Neural progenitor cell (in vitro differentiated cells): ENCODE measurements around the gene HDAC4. TPM values are rescaled to one million over a fixed set of nuclear protein-coding genes. Genes with fewer than 3 reads are reported as not detected.

Source experiments
- DNase-seq: peaks from one replicate; pipeline ENCODE4 v3.0.0-alpha.2; 2016; ENCODE audit warnings: low spot score
- H2AFZ ChIP-seq: fragments of 200-600 bp; sonication (generic); replicated peaks from 2 replicates; pipeline ENCODE4 v1.6.1; 2016; ENCODE audit warnings: antibody characterized with exemption
- H3F3A ChIP-seq: fragments of 200-600 bp; sonication (generic); 2 replicates; pipeline ENCODE4 v1.6.1; 2016; ENCODE audit warnings: antibody characterized with exemption, low read depth
- H3K27ac ChIP-seq: fragments of 200-600 bp; sonication (generic); 2 replicates; pipeline ENCODE4 v1.5.1; 2016; ENCODE audit warnings: mild to moderate bottlenecking
- H3K27me3 ChIP-seq: fragments of 200-600 bp; sonication (generic); 2 replicates; pipeline ENCODE4 v1.6.1; 2016; ENCODE audit warnings: mild to moderate bottlenecking, moderate library complexity
- H3K36me3 ChIP-seq: fragments of 200-600 bp; sonication (generic); 2 replicates; pipeline ENCODE4 v1.5.1; 2016
- H3K4me1 ChIP-seq: fragments of 200-600 bp; sonication (generic); 2 replicates; pipeline ENCODE4 v1.6.1; 2016; ENCODE audit warnings: mixed run types
- H3K4me2 ChIP-seq: fragments of 200-600 bp; sonication (generic); 2 replicates; pipeline ENCODE4 v1.6.1; 2016
- H3K4me3 ChIP-seq: fragments of 200-600 bp; sonication (generic); 2 replicates; pipeline ENCODE4 v1.5.1; 2016
- H3K79me2 ChIP-seq: fragments of 200-600 bp; sonication (generic); 2 replicates; pipeline ENCODE4 v1.6.1; 2016; ENCODE audit warnings: low read depth
- H3K9ac ChIP-seq: fragments of 200-600 bp; sonication (generic); 2 replicates; pipeline ENCODE4 v1.6.1; 2016
- H3K9me3 ChIP-seq: fragments of 200-600 bp; sonication (generic); 2 replicates; pipeline ENCODE4 v1.5.1; 2016; ENCODE audit warnings: low read depth
- H4K20me1 ChIP-seq: fragments of 200-600 bp; sonication (generic); 2 replicates; pipeline ENCODE4 v1.6.1; 2016; ENCODE audit warnings: low read depth
- H3K27ac Mint-ChIP-seq: 3 replicates; pipeline ENCODE4 v1.8.0; 2021; ENCODE audit warnings: mixed read lengths
- H3K27me3 Mint-ChIP-seq: 2 replicates; pipeline ENCODE4 v1.8.0; 2022; ENCODE audit warnings: low read depth, mild to moderate bottlenecking, inconsistent platforms, moderate library complexity, mixed read lengths; ENCODE audit not compliant: insufficient read depth
- H3K36me3 Mint-ChIP-seq: 3 replicates; pipeline ENCODE4 v1.8.0; 2021; ENCODE audit warnings: mixed read lengths
- H3K4me1 Mint-ChIP-seq: 3 replicates; pipeline ENCODE4 v1.8.0; 2021; ENCODE audit warnings: mixed read lengths
- H3K4me3 Mint-ChIP-seq: 3 replicates; pipeline ENCODE4 v1.8.0; 2021; ENCODE audit warnings: mild to moderate bottlenecking, moderate library complexity, mixed read lengths
- H3K9me3 Mint-ChIP-seq: 3 replicates; pipeline ENCODE4 v1.8.0; 2020; ENCODE audit warnings: mixed read lengths
- CTCF ChIP-seq: fragments of 200-600 bp; sonication (generic); IDR thresholded peaks from 2 replicates; pipeline ENCODE4 v1.5.1; 2017; ENCODE audit warnings: antibody characterized with exemption, mild to moderate bottlenecking
- EZH2 ChIP-seq: fragments of 200-600 bp; sonication (generic); IDR thresholded peaks from 2 replicates; pipeline ENCODE4 v1.6.1; 2017; ENCODE audit warnings: antibody characterized with exemption, mild to moderate bottlenecking, moderate library complexity
- EZH2phosphoT487 ChIP-seq: fragments of 200-600 bp; sonication (generic); IDR thresholded peaks from 2 replicates; pipeline ENCODE4 v1.6.1; 2017; ENCODE audit warnings: antibody characterized with exemption
- total RNA-seq: library from RNA; depleted of rRNA; stranded (reverse); fragments of >200 nt; gene quantifications from 2 replicates; pipeline ENCODE4 v1.2.3, GENCODE V29; 2015; ENCODE audit warnings: low replicate concordance

The HDAC4 gene
- total RNA-seq, 1 donor from 2014 or later = 36.0 TPM

DNA sequence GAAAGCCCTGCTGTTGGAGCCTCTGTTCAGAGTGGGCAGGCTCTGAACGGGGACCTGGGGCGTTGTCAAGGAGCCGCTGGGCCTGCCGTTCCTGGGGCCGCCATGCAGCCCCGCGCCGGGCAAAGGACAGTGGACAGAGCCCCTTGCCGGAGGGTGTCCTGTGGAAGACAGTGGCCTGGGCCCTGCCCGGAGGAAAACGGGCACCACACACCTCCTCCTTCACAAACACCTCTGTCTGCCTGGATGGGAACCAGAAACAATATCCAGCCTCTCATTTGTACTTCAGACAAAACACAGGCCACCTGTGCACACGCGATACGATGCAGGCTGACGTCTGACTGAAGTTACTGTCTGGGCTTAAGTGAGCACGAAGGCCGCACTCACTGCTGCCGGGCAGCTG lies 319.2 kb downstream of the HDAC4 start:
- Histone ChIP-seq H2AFZ (no peak overlapping the region), H3K36me3 (no peaks in the 10 kb centered on the region), H4K20me1 (no peaks in the 10 kb centered on the region), H3K27me3 (no peaks in the 10 kb centered on the region), H3K79me2 (no peaks in the 10 kb centered on the region), H3K9me3 (no peaks in the 10 kb centered on the region), H3K4me1 (no peaks in the 10 kb centered on the region), H3K4me2 (no peak overlapping the region), H3F3A (no peaks in the 10 kb centered on the region), H3K27ac (no peak overlapping the region), H3K9ac (no peak overlapping the region), H3K4me3 (no peak overlapping the region)
- H3K36me3 Mint-ChIP-seq = peaks cover 6% of the 10 kb centered on the region
- no peaks in the 10 kb centered on the region for H3K4me1 Mint-ChIP-seq
- no peaks in the 10 kb centered on the region for H3K9me3 Mint-ChIP-seq
- H3K27me3 Mint-ChIP-seq = no peaks in the 10 kb centered on the region
- no peak for DNase-seq
- no peak overlapping the region for H3K4me3 Mint-ChIP-seq
- no peak overlapping the region for H3K27ac Mint-ChIP-seq
- TF ChIP-seq EZH2phosphoT487 (no peak), CTCF (no peak), EZH2 (no peak)

DNA sequence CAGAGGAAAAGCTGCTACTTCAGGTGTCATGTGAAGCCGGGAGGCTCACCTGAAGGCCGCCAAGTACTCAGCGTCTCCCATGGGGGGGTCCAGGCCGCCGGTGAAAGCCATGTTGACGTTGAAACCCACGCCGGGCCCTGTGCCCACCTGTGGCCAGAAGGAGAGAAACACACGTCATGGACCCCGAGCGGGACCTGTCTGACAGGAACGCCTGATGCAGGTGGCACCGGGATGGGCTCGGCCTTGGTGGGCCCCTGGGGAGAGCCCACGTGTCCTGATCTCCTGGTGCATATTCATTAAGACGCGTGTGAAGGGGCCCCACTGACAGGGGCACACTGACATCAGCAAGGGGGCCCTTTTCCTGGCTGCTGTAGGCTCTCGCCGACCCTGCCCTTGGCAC lies 319.8 kb downstream of the HDAC4 start:
- H3K9me3 ChIP-seq = no peaks in the 10 kb centered on the region
- H2AFZ ChIP-seq = no peak overlapping the region
- no peak overlapping the region for H3K4me3 ChIP-seq
- no peaks in the 10 kb centered on the region for H3K9me3 Mint-ChIP-seq
- no peaks in the 10 kb centered on the region for H3K4me1 Mint-ChIP-seq
- H3K4me2 ChIP-seq = no peak overlapping the region
- no peaks in the 10 kb centered on the region for H3K27me3 ChIP-seq
- H4K20me1 ChIP-seq = peaks cover 4% of the 10 kb centered on the region
- no peak overlapping the region for H3K27ac Mint-ChIP-seq
- H3K36me3 ChIP-seq = no peaks in the 10 kb centered on the region
- peaks cover 2% of the 10 kb centered on the region for H3K27me3 Mint-ChIP-seq
- no peaks in the 10 kb centered on the region for H3F3A ChIP-seq
- DNase-seq = no peak
- no peaks in the 10 kb centered on the region for H3K79me2 ChIP-seq
- no peaks in the 10 kb centered on the region for H3K4me1 ChIP-seq
- no peak overlapping the region for H3K4me3 Mint-ChIP-seq
- no peak overlapping the region for H3K9ac ChIP-seq
- TF ChIP-seq EZH2phosphoT487 (no peak), CTCF (no peak), EZH2 (no peak)
- peaks cover 6% of the 10 kb centered on the region for H3K36me3 Mint-ChIP-seq
- H3K27ac ChIP-seq = no peak overlapping the region

DNA sequence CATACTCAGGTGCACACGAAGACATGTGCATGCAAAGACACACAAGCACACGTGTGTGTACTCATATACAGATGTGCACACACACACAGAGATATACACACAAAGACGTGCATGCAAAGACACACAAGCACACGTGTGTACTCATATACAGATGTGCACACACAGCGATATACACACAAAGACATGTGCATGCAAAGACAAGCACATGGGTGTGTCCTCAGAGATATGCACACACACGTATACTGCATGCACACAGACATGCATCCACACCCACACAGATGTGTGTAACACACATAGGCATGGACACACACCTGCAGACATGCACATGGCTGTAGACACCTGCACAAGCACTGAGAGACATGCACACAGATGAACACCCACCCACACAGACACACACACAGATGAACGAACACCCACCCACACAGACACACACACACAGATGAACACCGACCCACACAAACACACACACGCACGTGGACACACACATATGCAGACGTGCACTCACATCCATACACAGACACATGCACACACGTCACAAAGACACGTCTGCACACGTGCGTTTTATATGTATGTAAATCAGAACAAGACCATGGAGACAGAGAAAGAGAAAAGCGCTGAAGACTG lies 321.0 kb downstream of the HDAC4 start:
- Histone ChIP-seq H2AFZ (no peak overlapping the region), H4K20me1 (peaks cover 4% of the 10 kb centered on the region), H3K79me2 (no peaks in the 10 kb centered on the region), H3F3A (no peaks in the 10 kb centered on the region), H3K4me1 (no peaks in the 10 kb centered on the region), H3K27ac (no peak overlapping the region), H3K4me3 (no peak overlapping the region), H3K9me3 (no peaks in the 10 kb centered on the region), H3K9ac (no peak overlapping the region), H3K36me3 (no peaks in the 10 kb centered on the region), H3K4me2 (no peak overlapping the region), H3K27me3 (no peaks in the 10 kb centered on the region)
- H3K36me3 Mint-ChIP-seq = peaks cover 9% of the 10 kb centered on the region
- no peak overlapping the region for H3K4me3 Mint-ChIP-seq
- H3K27ac Mint-ChIP-seq = no peak overlapping the region
- TF ChIP-seq EZH2 (no peak), EZH2phosphoT487 (no peak), CTCF (no peak)
- peaks cover 2% of the 10 kb centered on the region for H3K27me3 Mint-ChIP-seq
- no peaks in the 10 kb centered on the region for H3K9me3 Mint-ChIP-seq
- no peak for DNase-seq
- no peaks in the 10 kb centered on the region for H3K4me1 Mint-ChIP-seq
